Fibroblast of skin of back (primary cell): ENCODE measurements around the gene TPST2.
A peak's percentile ranks its signal among the peaks of the same experiment; 100 is the strongest.

ENCODE experiments used
- DNase-seq: peaks from one replicate; pipeline ENCODE4 v3.0.0-alpha.2; 2013

TPST2 gene

DNA sequence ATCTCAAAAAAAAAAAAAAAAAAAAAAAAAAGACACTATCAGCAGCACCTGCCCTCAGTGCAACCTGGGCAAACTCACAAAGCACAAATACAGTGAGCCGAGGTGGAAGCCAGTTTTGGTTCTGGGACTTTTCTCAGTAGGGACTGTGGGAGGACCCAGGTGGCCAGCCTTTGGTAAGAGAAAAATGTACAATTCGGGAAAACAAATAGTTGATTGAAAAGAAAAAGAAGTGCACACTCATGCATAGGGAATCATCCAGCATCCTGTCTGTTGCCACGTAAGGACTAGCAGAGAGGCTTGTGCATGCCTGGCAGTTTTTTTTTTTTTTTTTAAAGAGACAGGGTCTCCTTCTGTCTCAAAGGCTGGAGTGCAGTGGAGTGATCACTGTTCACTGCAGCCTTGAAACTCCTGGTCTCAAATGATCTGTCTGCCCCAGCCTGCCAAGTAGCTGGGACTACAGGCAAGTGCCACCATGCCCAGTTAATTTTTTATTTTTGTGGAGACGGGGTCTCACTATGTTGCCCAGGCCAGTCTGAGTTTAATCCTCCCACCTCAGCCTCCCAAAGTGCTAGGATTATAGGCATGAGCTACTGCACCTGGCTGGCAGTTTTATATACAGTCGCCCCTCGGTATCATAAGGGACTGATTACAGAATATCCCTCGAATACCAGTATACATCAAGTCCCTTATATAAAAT lies 36.7 kb downstream of the TPST2 start:
- DNase-seq, result peak; percentile 94

DNA sequence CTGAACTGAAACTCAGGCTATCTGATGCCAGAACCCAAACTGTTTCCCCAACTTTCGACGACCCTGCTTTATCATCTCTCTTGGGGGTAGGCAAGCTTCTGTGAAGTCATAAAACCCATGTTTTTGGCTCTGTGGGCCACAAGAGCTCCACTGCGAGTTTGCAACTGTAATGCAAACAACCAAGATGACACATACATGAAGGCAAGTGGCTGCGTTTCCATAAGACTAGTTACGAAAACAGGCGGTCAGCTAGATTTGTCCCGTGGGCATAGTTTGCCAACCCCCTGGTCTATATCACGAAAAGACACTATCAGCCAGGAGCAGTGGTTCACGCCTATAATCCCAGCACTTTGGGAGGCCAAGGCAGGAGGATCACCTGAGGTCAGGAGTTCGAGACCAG lies 37.5 kb downstream of the TPST2 start:
- peak; percentile 83 for DNase-seq

DNA sequence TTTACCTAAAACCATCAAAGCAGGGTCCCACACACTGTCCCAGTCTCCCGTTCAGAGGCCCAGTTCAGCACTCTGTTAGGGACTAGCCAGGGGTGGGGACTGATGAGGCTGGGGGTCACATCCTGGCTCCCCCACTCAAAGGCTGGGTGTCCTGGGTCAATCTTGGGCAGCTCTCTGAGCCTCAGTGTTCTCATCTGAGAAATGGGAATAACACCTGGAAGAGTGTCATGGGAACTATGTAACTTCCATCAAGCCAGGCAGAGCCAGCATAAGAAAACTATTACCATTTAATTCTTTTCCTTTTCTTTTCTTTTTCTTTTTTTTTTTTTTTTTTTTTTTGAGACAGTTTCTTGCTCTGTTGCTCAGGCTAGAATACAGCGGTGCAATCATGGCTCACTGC lies 38.4 kb downstream of the TPST2 start:
- no peak for DNase-seq

DNA sequence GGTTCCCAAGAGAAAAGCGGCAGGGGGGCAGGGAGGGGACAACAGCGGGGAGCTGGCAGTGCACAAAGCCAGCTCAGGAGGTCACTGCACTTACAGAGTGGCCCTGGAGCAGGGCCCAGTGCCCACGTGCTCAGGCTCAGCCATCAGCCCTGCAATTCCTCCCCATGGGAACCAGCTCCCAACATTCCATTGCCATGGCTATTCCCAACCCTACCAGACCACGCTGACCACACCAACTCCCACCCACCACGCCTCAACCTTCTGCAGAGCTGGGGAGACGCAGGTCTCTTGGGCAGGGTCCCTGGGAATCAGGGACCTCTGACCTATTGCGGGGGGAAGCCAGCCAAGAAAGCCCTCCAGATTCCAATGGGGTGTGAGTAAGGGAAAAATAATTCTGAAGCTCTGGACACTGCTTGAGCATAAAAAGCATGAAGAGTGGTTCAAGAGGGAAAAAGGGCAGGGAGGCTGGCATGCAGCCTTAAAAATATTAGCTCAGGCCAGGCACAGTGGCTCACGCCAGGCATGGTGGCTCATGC lies 39.4 kb downstream of the TPST2 start:
- DNase-seq, result peak; percentile 93

DNA sequence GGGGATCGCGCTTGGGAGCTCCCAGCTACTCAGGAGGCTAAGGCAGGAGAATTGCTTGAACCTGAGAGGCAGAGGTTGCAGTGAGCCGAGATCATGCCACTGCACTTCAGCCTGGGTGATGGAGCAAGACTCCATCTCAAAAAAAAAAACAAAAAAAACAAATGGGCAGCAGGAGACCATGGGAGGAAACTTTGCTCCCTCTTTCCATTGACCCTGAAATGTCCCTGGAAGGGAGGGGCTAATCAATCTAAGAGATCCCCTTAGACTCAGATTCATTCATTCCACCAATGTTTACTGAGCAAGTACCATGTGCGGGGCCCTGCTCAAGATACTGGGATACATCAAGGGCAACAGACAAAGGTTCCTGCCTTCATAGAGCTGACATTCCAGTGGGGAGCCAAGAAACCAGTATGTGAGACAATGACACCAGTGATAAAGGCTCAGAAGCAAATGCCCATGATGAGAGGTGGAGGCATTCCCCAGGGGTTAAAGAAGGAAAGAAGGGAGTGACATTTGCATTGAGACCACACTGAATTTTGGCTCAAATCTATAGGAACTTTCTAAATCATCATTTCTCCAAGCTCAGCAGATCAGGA lies 39.9 kb downstream of the TPST2 start:
- no peak for DNase-seq

DNA sequence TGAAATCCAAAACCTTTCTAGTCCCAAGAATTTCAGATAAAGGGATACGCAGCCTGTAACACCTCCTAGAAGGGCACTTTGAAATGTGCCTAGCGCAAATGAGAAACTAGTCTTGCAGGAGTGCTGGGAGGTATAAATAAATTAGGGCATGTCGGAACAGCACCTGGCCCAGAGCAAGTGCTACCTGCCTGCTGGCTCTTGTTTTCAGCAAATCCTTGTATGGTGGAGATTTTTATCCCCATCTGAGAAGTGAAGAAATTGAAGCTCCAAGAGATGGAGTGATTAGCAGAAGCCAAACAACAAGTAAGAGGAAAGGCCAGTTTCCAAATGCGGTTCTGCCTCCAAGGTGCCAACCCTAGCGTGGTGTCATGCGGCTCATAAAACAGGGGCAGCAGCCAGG lies 40.9 kb downstream of the TPST2 start:
- DNase-seq, result no peak

DNA sequence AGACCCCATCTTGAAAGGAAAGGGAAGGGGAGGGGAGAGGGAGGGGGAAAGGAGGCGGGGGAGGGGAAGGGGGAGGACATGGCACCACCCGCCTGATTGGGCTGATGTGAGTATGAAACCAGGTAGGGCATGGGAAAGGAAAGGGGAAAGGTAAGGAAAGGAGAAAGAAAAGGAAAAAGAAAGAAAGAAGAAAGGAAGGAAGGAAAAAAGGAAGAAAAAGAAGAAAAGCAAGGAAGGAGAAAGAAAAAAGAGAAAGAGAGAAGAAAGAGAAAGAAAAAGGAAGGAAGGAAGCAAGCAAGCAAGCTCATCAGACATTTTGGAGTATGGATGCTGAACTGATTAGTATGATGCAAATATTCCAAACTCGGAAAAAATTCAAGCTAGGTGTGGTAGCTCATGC lies 41.6 kb downstream of the TPST2 start:
- no peak for DNase-seq

DNA sequence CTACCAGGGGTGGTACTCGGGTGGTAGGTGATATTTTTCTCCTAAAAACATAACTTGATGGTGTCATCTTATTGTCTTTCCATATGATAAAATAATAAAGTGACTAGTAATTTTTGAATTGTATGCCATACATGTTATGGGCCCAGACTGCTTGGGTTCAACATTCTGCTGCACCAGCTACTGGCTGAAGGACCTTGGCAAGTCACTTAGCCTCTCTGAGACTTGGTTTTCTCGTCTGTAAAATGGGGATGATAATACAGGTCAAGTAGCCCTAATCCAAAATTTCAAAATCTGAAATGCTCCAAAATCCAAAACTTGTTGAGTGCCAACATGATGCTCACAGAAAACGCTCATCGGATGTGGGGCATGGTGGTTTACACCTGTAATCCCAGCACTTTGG lies 42.1 kb downstream of the TPST2 start:
- no peak for DNase-seq

DNA sequence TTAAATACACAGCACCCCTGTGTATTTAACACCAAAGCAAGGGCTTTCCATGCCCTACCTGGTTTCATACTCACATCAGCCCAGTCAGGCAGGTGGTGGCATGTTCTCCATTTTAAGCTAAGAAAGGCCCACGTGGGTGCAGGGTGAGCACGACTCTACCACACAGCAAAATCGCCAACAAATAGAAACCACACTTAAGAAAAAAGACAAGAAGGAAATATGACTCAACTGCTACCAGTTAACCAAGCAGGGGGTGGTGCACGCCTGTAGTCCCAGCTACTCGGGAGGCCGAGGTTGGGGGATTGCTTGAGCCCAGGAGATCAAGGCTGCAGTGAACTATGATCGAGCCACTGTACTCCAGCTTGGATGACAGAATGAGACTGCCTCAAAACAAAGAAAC lies 42.5 kb downstream of the TPST2 start:
- no peak for DNase-seq

DNA sequence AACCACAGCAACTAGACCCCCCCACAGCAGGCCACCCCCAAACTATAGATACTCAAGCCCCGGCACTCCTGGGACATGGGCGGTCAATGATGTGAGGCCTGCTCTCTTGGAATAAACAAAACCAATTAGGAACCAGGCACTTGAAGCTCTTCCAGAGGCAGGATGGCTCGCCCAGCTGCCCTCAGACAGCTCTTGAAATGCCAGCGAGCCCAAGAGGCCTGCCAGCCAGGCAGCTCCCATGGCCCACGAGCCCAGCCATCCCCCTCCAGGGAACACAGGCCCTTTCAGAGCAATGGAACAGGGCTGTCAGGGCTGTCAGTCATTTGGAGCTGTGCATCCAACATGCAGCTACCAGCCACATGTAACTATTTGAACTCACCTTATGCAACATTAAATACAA lies 43.6 kb downstream of the TPST2 start:
- DNase-seq, result no peak

DNA sequence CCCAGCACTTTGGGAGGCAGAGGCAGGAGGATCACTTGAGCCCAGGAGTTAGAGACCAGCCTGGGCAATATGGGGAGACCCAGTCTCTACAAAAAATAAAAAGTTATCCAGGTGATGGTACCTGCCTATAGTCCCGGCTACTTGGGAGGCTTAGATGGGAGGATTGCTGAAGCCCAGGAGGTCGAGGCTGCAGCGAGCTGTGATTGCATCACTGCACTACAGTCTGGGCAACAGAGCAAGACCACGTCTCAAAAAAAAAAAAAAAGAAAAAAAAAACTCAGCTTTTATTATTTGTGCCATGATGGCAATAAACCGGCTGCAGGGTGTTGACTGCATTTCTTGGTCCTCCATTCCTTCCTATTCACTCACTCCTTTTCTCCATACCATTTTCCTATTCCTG lies 44.1 kb downstream of the TPST2 start:
- no peak for DNase-seq

DNA sequence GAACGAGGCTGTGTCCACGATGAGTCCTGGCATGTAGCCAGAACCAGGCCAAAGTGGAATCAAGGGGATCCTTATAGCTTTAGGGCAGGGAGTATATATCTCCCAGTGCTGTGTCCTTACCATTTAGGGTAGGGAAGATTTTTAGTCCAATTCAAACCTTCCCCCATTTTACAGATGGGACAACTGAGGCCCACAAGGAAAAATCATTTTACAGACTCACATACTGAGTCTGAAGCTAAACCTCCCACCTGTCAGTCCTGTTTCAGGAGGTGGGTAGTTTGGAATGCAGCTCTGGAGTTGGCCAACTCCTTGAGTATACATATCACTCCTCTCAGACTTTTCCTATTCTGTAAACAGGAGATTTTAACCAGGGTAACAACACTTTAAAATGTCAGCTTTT lies 44.5 kb downstream of the TPST2 start:
- DNase-seq, result no peak

DNA sequence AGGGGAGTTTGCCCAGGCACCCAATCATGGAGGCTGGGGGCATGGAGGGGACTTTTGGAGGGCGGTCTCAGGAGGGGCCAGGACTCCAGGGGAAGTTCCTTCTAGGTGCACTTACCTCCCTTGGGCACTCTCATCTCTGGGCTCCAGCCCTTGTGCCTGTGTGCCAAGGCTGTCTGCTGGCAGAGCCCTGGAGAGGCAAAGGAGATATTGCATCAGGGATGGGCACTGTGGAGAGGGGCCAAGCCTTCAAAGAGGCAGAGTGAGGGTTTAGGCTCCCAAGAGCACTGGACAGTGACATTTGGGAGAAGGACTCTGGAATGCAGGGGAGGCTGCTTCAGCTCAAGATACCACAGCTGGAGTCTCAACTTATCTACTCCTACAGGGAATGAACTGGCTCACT lies 45.4 kb downstream of the TPST2 start:
- no peak for DNase-seq

DNA sequence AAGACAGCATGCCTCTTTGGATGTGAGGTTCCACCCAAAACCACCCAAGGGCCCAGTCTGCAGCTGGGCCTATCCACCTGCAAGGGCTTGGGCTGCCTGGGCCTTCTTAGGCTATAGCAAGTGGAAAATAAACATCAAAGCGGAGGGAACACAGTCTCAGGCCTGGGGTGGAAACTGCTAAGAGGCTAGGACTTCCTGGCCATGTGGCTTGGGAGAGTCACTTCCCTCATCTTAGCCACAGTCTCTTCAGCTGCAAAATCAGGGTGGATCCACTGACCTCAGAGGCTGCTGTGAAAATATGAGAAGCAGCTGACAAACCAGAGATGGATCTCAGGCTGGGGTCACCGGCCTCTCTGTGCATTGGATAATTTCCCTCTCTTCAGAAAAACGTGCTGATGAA lies 47.1 kb downstream of the TPST2 start:
- DNase-seq, result no peak

DNA sequence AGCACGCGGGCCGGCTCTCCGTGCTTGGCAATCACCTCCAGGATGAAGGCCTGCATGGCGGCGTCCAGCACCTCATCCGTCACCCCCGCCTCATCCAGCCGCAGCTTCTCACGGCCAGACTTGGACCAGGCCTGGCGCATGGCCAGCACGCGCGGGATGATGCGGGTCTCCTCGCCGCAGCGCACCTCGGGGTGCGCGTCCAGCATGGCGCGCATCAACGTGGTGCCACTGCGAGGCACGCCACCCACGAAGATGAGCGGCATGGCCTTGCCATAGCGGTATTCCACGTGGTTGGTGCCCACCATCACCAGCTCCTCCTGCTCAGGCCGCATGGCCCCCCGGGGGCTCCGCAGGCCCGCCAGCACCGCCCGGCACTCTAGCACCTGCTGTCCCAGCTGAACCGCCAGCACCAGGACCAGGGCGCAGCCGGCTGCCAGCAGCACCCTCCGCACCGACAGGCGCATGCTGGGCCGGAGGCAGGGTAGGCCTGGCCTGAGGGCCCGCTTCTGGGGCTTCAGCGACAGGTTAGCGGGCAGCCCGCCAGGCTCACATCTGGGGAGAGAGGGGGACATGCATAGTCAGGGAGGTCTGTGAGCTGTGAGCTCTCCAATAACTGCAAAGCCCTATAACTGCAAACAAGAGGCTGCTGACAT lies 48.6 kb downstream of the TPST2 start:
- DNase-seq, result no peak

DNA sequence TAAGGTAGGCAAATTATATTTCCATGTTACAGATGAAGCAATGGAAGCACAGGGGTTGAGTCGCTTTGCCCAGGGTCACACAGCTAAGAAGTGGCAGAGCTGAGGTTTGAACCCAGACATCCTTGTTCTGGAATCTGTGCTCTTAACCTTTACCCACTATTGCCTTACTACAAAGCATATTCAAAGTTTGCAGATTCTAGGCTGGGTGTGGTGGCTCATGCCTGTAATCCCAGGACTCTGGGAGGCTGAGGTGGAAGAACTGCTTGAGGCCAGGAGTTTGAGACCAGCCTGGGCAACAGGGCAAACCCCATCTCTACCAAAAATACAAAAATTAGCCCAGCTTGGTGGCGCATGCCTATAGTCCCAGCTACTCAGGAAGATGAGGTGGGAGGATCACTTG lies 49.8 kb downstream of the TPST2 start:
- DNase-seq, result no peak

DNA sequence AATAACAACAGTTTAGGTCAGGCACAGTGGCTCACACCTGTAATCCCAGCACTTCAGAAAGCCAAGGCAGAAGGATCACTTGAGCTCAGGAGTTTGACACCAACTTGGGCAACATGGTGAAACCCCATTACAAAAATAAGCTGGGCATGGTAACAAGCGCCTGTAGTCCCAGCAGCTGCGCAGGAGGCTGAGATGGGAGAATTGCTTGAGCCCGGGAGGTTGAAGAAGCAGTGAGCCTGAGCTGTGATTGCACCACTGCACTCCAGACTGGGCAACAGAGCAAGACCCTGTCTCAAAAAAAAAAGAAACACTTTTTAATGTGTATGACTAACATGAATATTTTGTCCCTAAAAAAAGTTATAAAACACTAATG lies 53.2 kb downstream of the TPST2 start:
- DNase-seq, result no peak

DNA sequence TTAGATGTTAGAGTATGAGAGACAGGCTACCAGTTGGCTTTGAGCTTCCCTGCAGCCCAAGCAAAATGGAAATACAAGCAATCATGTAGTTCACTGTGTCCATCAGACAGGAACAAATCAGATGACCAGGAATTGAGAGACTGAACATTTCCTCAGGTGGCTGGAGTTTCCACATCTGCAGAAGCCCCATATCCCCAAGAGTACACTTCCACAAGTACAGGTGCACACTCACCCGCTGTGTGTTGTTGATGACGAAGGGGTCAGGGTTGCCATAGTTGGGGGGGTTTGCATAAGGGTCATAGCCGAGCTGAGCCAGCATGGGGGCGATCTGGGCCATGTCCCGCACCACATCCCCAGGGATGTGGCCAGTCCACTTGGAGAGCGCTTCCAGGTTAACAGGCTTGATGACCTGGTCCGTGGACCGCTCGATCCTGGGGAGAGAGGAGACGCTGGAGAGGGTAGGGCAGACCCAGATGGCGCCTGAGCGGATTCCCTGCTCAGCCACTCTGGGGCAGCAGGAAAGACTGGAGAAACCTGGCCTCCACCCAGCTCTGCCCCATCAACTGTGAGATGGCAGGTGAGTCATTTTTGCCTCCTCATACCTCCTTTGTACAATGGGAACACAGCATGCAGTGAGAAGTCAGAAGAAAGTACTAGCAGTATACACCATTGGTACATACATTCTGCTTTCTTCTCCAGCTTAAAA lies 53.7 kb downstream of the TPST2 start:
- no peak for DNase-seq

DNA sequence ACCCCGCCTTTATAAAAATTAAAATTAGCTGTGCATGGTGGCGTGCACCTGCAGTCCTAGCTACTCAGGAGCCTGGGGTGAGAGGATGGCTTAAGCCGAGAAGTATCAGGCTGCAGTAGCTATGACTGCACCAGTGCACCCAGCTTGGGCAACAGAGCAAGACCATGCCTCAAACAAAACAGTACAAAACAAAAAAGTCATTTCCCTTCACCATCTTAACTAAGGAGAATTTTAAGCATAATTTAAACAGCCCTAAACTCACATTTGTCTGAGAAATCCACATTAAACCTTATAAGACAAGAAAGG lies 54.4 kb downstream of the TPST2 start:
- no peak for DNase-seq

DNA sequence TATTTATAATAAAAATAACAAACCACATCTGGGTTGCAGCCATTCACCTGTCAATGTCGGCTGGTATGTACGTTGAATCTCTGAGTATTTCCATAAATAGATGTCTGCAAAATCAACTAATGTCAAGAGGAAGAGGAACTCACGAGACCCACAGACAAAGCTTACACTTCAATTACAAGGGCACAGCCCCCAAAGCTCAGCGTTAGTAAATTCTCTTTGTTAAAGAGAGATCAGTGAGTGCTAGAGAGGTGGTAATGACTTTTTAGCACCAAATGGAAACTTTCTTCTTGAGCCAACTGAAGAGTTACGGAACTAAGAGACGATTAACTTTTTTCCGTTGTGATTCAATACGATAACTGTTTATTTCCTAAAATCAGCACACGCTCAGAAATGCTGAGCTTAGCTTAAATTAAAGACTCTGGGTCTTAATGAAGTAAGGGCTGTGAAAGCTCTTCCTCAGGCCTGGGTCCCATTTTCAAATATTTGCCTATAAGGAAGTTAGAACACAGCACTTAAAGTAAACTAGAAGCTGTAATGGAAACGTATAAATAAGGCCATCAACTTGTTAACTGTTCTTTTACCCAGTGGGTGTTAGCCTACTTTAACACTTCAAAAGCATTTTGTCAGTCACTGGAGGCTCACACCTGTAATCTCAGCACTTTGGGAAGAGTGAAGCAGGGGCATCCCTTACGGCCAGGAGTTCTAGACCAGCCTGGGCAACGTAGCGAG lies 54.9 kb downstream of the TPST2 start:
- DNase-seq, result no peak

DNA sequence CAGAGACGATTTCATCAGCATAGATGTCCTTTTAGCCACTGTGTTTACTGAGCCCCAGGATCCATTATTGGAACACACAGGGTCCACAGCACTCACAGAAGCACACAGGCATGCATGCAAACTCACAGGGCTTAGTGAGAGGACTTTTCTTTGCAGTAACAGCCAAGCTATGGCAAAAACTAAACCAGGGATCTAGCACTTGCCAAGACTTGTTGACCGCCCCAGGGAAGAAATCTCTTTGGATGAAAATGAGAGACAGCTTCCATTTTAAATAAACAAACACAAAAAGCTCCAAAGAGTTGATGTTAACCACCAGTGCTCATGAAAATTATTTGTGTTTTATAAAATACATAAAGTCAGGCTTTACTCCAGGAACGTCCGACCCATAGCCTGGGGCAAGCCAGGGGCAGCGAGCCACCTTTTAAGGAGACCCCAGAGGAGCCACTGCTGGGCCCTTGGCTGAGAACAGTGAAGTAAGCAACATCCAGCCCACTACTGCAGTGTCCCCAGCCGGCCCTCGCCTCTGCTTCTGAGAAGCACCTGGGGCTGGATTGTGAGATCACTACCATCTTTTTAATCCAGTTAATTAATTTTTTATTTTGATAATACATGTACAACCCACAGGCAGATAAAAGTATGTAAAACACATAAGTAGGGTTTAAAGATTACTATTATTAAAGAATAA lies 55.6 kb downstream of the TPST2 start:
- no peak for DNase-seq

DNA sequence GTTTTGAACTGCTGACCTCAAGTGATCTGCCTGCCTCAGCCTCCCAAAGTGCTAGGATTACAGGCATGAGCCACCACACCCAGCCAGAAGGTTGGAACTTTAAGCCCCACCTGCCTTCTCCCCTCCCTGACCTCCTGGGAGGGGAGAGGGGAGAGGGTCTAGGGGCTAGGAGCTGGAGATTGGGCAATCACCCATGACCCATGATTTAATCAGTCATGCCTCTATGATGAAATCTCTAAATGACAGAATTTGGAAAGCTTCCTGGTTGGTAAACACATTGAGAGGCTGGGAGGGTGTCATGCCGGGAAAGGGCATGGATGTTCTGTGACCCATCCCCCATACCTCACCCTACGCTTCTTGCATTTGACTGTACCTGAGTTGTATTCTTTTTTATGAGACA lies 60.6 kb downstream of the TPST2 start:
- DNase-seq, result no peak
